ENCODE results near the gene CFAP47. TPM values are rescaled to one million over a fixed set of nuclear protein-coding genes. Genes with fewer than 3 reads are reported as not detected.

The CFAP47 gene
- total and polyA plus RNA-seq, 2 of the 4 experiments (the other 2 are of a cell fraction), result not detected

DNA sequence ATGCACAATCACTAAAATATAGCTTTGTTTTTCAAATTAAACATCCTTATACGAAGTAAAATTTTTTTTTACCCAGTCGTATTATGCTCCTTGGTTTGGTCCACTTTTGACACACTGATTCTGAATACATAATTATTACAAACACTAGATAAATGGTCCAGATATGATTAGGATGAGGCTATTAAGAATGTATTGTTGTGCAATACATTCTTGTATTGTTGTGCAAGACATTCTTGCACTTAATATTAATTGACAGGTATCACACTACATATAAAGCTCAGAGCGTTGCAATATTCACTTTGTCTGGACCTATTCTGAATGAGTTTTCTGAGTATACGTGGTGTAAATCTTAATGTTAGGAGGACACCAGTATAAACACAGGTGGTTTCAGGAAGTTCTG is 464.0 kb downstream of the CFAP47 start:
- intact Hi-C loops (cut with micrococcal nuclease), result no loop called here
- no peak overlapping the region for H2BK5ac ChIP-seq (ENCODE audit: low read depth, low read length, poor library complexity, severe bottlenecking)
- no peak overlapping the region for H3K23ac ChIP-seq (ENCODE audit: low read depth, low read length)
- H4K5ac ChIP-seq (ENCODE audit: low read depth, low read length), result no peak overlapping the region
- H4K8ac ChIP-seq (ENCODE audit: low read depth in 2 of 2, low read length in 2 of 2), result no peak overlapping the region
- ChIA-PET CTCF (no interaction called here), POLR2A (ENCODE audit: unreplicated experiment) (no interaction called here)
- DNase-seq (no peak), ATAC-seq (ENCODE audit: low read depth) (no peak)
- H3K4ac ChIP-seq (ENCODE audit: low read depth, low read length), result no peak overlapping the region
- no peak overlapping the region for H2AK9ac ChIP-seq (replicated peaks; ENCODE audit: low read depth, low read length, poor library complexity)
- H3K9me3 ChIP-seq (ENCODE audit: control insufficient read depth, insufficient read depth, low read length), result no peaks in the 10 kb centered on the region
- no peak overlapping the region for H2BK20ac ChIP-seq (ENCODE audit: low read depth, low read length)
- H2AFZ ChIP-seq (replicated peaks; ENCODE audit: low read length, poor library complexity), result no peak overlapping the region
- no peak overlapping the region for H3K56ac ChIP-seq (ENCODE audit: extremely low read depth, insufficient read depth, low read length)
- H3K79me1 ChIP-seq (ENCODE audit: low read depth in 1 of 2, low read length in 2 of 2), result no peaks in the 10 kb centered on the region
- H3K27me3 ChIP-seq (ENCODE audit: control insufficient read depth, insufficient read depth, low read length), result no peaks in the 10 kb centered on the region
- no peaks in the 10 kb centered on the region for H3K9me1 ChIP-seq (ENCODE audit: insufficient read depth, low read length)
- H3K4me3 ChIP-seq (ENCODE audit: insufficient read depth, low read depth, low read length), result no peak overlapping the region
- no peak for TF ChIP-seq RCOR1 (IDR thresholded peaks at IDR 0.05; ENCODE audit: insufficient replicate concordance, low read length)
- no peak for TF ChIP-seq RFX5 (IDR thresholded peaks at IDR 0.05; ENCODE audit: low read depth, low read length)
- no peak for TF ChIP-seq MAZ (IDR thresholded peaks at IDR 0.05; ENCODE audit: borderline replicate concordance, low read depth, low read length)
- no peak for TF ChIP-seq FOS (IDR thresholded peaks at IDR 0.05; ENCODE audit: low read depth, low read length)
- TF ChIP-seq POLR2A (IDR thresholded peaks at IDR 0.05; ENCODE audit: low read depth, low read length), result no peak
- peak; percentile 70 for TF ChIP-seq CEBPB (IDR thresholded peaks at IDR 0.05; ENCODE audit: low read depth, low read length)
- H3K18ac ChIP-seq (ENCODE audit: low read depth, low read length), result no peak overlapping the region
- no peaks in the 10 kb centered on the region for H3K36me3 ChIP-seq (ENCODE audit: control insufficient read depth, insufficient read depth, low read length)
- H2AK5ac ChIP-seq (ENCODE audit: low read depth, low read length), result no peak overlapping the region
- H4K20me1 ChIP-seq (ENCODE audit: insufficient read depth, low read length), result no peaks in the 10 kb centered on the region
- H3K27ac ChIP-seq (ENCODE audit: insufficient read depth, low read length), result no peak overlapping the region
- dilution Hi-C loops (cut with HindIII; ENCODE audit: low sequenced_read_pairs, unreplicated experiment), result no loop called here
- H3K14ac ChIP-seq (replicated peaks; ENCODE audit: low read depth, low read length), result no peak overlapping the region
- no peak overlapping the region for H2BK120ac ChIP-seq (ENCODE audit: low read depth, low read length)
- H2BK15ac ChIP-seq (ENCODE audit: low read depth, low read length), result no peak overlapping the region
- H4K91ac ChIP-seq (ENCODE audit: insufficient read depth, low read depth, low read length), result no peak overlapping the region
- no peak overlapping the region for H3K4me2 ChIP-seq (ENCODE audit: low read depth, low read length)
- in situ Hi-C loops (cut with MboI; ENCODE audit: low sequenced_read_pairs), result no loop called here
- no CpG with 5 or more reads among the region's 4 CpGs for WGBS, 2 experiments (ENCODE audit: extremely low coverage in 2 of 2, insufficient read length in 1 of 2)
- no peaks in the 10 kb centered on the region for H3K4me1 ChIP-seq (ENCODE audit: control insufficient read depth, insufficient read depth, low read length)
- BruUV-seq (replicated peaks), result no TSS peak
- no peak overlapping the region for H3K9ac ChIP-seq (ENCODE audit: low read depth, low read length)

Measured in IMR-90 (cell line).